Inferior parietal cortex (tissue), 1 donor: ENCODE data around the gene IL21R.

ENCODE experiments used
- DNase-seq: peaks from one replicate; pipeline ENCODE4 v3.0.0-alpha.2; 2016; ENCODE audit errors: extremely low spot score

Gene IL21R

DNA sequence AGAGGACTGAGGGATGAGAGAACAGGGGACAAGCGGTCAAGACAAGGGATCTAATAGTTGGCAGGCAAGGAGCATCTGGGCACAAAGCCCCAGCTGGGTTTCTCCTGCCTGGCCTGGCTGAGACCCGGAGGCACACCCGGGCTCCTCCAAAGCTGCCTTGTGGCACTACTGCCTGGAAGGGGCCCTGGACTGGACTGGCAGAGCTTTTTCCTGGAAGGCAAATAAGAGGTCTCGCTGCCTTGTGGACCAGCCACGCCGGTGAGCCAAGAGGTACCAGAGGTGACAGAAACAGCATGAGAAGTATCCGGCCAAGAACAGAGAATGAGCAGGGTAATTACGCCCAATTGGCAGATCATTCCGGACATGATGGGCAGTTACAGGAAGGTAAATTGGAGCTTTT is 83.2 kb downstream of the IL21R start:
- DNase-seq = no peak

DNA sequence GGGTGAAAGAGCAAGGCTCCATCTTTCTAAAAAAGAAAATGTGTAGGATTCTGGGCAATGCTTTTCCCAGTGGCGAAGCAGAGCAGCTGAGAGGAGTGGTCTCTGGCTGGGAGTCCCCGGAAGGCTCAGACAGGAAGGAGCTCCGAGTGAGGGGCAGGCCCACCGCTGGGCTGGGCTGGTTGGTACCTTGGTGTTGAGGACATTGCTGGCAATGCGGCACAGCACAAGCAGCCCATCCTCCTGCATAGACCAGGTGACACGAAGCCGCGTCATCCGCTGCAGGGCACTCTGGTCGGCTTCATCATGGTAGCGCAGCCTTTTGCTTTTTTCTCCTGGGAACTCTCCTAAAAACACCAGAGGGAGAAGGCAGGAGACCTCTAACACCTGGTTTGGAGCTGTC is 83.8 kb downstream of the IL21R start:
- DNase-seq = no peak

DNA sequence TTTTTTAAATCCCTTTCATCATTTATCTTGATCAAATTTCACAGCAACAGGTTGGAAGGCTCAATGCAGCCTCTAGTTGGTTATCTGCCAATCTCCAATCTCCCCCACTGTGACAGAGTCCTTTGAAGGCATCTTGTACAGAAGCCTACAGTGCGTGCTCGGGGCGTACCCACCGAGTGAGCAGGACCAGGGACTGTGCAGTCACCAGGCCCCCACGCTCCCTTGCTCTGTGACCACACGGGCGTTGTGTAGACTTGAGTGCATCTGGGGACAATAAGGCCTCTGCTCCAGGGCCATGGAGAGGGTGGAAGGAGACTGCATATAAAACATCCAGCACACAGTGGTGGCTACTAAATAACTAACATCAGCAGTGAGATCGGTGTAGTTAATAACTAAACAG is 84.4 kb downstream of the IL21R start:
- no peak for DNase-seq

DNA sequence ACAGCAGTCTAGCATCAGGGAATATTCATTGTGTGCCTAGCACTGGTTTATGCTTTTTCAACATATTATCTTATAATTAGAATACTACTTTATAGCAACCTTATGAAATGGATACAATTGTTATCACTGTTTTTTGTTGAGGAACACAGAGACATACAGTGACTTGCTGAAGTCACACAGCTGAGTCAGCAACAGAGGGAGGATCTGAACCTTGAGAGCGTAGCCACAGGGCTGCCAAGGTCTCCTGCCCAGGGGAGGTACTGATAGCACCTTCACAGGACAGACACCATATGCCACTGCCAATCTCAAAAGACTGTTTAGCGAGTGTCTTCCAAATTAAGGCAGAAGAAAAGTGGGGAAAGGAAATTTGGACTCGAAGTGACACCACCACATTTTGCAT is 84.8 kb downstream of the IL21R start:
- no peak for DNase-seq

DNA sequence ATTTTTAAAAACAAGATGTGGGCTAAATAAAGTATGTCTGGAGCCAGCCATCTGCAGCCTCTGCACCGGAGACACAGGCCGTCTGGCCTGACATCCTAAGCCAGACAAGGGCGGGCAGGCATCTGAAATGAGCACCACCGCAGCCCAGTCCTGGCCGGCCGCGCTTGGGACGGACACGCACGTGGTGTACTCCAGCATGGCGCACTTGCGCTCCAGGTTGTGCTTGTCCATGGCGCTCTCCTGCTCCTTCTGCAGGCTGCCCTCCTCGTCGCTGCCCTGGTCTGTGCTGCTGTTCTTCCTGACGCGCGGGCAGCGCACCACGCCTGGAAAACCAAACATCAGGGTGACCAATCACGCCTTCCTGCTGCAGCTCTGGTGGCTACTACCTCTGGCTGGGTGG is 87.4 kb downstream of the IL21R start:
- DNase-seq = no peak

DNA sequence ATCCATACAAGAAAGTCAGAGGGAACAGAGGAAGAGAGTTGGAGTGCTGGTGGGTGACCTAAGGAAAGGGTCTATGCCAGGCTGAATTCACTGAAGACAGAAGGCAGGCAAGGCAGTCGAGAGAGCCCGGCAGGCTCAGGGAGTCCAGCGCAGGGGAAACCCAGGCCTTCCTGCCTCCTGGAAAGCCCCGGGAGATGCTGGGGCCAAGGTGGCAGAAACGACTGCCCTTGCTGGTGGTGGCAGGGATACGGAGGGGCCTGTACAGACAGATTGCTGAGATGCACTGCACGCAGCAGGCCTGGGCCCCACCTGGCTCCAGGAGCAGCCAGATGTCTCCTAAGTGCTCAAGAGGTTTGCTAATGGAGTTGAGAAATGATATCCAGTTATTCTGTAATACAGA is 87.9 kb downstream of the IL21R start:
- DNase-seq = no peak

DNA sequence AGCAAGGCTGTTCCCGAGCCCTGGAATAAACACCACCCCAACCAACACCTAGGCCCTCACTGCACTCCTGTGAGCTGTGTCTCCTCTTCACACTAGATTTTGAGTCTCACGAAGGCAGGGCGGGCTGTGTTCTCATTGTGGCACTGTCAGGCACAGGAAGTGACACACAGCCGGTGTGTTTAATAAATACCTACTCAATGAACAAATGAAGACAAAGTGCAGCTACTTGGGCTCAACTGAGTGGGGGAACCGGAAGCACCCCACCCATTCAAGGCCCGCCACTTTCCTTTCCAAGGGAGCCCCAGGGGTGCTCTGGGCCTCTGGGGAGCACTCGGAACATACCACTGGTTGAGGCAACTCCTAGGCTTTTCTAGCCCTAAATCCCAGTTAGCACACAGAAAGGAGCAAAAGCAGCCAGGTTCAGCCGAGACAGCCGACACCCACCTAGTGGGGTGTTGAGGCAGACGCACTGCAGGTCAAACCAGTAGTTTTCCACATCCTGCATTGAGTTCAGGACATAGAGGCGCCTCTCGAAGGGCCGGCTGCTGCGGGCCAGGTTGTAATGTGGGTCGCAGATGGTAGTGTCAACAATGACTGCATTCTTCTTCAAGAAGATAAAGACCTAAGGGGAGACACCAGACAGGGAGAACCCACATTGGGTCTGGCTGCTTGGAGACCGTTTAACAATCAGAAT is 90.1 kb downstream of the IL21R start:
- DNase-seq = no peak

DNA sequence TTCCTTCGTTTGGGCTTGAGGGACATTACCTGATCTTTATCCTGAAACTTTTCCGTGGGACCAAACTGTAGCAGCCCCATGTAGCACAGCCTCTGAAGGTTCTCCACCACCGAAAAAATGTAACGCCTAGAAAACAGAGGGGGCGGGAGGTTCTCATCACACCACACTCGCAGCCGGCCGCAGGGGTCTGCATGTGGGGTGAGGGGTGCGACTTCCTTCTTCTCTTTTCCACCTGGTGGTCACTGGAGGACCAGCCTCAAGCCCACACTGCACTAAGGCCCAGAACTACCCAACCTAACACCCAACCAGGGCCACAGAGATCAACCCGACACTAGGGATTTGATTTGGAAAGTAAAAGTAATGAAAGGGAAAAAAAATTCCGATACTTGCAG is 90.6 kb downstream of the IL21R start:
- no peak for DNase-seq

DNA sequence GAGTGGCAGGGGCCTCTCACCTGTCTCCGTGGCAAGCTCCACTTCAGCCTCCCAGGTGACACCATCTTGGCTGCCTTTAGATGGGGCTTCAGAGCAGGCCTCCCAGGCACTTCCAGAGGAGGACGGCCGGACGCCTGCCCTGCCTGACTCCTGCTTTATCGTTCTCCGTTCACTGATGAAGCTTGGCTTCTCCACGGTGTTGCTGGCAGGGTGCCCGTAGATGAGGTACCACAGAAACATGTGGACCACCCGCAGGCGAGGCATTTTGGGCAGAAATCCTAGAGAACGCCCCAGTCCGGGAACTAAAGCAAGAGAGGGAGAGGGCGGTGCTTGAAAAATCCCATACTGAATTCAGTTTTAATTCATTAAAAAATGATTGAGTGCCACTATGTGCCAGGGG is 93.2 kb downstream of the IL21R start:
- no peak for DNase-seq

DNA sequence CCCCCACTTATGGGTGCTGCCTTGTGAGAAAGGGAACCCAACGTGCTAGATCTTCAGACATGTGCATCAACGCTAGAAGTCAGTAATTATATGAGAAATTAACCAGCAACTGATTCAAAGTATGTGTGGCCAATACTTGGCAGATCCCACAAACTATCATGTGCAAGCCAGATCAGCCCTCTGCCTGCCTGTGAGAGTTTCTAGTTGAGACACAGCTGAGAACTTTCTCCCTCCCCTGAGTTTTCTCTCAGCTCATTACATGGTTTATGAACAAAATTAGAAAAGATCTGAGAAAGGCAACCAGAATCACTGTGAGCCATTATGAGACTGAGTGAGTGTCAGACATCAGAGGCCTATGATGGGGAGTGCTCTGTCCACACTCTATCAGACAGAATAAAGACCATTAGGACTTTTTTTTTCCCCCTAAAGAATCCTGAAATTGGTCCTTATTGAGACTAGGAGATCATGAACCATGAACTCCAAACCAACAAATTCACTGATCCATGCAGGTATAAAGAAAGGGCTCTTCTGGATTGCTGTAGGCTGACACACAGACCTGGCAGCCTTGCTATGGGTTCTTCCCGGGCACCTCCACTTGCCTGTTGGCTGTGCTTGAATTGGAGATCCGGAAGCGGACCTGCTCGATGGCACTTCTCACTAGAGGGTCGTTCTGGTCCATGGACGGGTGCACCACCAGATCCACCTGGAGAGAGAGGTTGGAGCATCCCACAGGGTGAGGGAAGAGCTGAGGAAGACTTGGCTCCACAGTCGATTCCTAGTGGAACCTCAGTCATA is 96.3 kb downstream of the IL21R start:
- no peak for DNase-seq

DNA sequence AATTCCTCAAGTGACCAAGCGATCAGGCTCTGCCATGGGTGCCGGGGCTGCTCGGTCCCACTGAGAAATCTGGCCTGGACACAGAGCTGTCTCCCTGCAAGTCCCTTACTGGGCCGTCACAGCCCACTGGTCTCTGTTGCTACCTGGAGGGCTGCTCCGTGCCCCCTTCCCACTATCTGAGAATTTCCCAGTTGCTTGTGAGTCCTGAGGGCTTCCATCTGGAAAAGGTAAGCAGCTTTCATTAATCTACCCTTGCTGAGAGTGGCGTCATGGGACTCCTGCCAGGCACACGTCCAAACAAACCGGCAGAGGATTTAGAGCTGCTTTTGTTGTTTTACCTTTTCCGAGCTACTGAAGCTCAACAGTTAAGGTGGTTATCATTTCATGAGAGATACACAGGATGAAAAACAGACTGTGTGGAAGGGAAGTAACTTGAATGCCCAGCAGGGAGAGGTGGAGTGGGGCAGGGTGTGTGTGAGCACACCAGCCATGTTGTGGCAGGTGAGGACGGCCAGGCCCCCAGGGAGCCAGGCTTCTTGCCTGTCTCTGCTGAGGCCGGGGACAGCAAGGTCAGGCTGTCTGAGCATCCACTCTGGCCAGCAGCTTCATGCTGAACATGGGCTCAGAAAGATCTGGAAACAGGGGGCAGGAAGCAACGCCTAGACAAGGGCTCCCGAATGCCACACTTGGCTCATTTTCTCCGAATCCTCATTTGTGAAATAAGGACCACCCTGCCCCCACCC is 97.1 kb downstream of the IL21R start:
- DNase-seq = no peak

DNA sequence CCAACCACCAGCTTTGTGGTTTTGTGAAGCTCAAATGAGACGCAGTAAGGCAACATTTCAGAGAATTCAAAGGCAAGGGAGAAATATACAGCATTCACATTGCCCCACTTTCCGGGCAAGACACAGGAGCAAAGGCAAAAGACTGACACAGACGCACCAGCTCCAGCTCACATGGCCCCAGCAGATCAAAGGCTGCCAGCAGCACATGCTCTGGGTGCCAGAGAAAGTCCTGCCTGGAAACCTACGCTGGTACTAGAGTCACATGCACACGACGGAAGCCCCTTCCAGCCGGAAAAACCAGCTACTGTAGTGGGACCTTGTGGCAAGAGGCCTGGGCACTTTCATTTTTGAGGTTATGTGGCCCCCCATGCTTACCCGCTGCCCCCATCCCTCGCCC is 97.7 kb downstream of the IL21R start:
- no peak for DNase-seq

DNA sequence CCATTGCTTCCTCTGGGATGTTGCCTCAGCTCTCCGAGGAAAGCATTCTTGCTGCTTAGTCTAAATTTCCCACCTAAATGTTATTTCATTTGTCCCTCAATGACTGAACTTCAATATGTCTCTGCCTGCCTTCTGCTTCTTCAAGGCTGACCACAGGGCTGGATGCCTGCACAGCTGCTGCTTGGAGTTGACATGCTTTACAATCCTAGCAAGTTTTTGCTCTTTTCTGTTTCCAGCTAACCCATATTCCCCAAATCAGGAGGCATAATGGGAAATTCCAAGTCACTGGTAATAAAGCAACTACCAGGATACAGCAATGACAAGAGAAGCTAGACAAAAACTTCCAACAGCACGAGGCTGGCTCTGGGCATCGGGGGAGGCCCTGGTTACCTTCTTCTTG is 98.8 kb downstream of the IL21R start:
- DNase-seq = no peak
